Measurements from ENCODE around the gene AP1B1.
"Not testable (repeated sequence)": the region's sequence is repeated elsewhere in the genome, so short reads cannot be mapped to it uniquely, and the experiment has no call there.

Gene AP1B1

DNA sequence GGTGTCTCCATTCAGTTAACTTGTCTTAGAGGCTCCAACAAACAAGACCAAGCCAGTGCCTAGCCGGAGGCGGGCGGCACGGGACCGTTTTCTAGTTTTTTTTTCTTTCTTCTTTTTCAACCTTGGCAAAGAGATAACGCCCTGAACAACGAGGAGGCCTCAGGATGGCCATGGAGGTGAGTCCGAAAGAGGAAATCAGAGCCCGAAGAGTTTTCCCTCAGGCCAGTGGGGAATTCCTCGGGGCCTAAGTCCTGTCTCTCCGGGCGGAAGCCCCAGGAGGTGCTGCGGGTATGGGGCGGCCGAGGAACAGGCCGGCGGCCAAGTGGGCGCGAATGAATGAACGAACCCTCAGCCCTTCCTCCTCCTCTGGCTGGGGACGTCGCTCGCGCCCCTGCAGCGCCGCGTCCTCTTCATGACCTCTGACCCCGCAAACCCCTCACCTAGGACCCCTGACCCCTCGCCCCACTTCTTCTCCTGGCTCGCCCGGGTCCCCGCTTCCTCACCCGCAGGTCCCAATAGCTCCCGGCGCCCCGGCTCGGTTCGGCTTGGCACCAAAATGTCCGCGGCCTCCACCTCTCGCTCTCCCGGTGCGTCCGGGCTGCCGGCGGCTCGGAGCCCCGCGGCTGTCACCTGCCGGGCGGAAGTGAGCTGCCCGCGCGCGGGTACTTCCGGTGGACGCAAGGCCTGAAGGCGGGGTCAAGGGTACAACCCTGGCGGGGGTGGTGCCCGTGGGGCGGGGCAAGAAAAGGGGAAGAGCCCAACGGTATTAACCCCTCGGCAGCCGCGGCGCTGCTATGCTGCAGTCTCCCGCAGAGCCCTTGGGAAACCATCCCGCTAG is at the start of gene AP1B1:
AP1B1 (minus strand) TSS at position 650 of the 838 bp plus-strand sequence. CDS start 21,327 bp downstream, outside the sequence.
- peak; percentile 93 for DNase-seq (ENCODE audit: low spot score)

DNA sequence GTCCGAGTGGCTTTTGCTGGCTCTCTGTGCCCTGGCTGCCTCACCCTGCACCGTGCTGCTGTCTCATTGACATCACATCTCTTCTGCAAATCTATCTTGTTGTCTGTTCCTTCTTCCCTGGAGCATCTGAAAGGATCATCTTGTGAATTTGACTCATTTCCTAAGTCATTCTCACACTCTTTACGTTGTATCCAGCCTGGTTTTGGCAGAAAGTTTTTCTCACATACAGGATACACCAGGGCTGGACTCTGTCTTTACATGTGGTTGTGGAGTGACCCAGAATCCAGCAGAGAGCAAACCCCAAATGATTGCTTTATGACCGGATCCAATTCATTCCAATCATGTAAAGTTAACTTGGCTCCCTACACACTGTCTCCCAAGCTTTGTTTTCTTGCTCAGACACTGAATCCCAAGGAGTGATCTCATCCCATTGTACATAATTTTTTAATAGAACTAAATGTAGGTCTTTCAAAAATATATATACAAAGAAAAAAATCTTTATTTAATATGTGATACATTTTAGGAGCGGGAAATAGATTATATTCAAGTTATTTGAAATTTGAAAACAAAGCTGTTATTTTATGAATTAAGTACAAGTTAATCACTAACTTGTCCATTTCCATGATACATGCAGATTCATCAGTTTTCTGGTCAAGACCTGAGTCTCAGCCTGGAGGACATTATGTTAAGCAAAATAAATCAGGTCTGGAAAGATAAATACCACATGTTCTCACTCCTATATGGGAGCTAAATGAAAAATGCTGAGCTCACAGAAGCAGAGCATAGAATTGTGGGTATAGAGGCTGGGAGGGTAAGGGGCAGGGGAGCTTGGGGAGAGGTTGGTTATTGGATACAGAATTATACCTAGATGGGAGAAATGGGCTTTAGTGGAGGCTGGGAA is 47.1 kb upstream of the AP1B1 start:
- no peak for DNase-seq (ENCODE audit: low spot score)

DNA sequence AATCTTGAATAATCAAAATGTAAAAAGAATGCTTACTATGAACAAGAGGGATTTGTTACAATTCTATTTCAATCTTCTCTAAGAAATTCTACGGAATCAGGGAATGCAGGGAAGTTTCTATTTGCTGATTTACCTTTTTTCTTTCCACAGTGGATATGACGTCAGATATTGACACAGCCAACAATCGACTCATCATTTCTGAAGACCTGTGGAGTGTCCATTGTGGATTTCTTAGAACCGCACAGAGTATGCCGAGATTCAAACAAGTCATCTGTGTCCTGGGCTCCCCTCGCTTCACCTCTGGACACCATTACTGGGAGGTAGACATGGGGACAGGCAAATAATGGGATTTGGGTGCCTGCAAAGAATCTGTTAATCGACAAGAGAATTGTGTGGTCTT is 45.9 kb upstream of the AP1B1 start:
- DNase-seq (ENCODE audit: low spot score), result no peak

DNA sequence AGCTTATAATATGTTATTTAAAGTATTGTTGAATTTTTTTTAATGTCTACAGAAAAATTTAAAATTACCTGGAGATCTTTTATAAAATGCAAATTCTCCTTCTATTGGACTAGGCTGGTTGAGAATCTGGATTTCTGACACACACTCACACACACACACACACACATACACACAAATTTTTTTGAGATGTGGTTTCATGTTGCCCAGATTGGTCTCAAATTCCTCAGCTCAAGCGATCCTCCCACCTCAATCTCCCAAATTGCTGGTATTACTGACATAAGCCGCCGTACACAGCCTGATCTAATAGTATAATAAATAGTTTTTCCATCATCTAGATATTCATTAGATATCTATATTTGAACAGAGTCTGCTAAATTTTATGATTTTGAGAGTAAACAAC is 45.5 kb upstream of the AP1B1 start:
- DNase-seq (ENCODE audit: low spot score), result no peak

DNA sequence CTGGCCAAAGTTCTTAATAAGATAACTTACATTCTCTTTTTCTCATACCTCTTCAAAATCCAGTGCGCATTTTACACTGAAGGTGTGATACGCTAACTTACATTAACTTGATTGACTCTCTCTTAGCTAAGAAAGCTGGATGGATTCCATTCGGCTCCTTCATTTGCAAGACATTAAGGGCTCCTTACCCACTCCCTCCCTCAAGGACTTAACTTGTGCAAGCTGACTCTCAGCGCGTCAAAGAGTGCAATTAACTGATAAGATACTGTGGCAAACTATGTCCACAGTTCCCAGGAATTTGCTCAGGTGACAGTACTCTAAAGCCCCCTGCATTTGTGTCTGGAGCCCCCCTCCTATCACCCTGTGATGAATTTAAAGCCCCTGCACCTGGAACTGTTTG is 43.6 kb upstream of the AP1B1 start:
- no peak for DNase-seq (ENCODE audit: low spot score)

DNA sequence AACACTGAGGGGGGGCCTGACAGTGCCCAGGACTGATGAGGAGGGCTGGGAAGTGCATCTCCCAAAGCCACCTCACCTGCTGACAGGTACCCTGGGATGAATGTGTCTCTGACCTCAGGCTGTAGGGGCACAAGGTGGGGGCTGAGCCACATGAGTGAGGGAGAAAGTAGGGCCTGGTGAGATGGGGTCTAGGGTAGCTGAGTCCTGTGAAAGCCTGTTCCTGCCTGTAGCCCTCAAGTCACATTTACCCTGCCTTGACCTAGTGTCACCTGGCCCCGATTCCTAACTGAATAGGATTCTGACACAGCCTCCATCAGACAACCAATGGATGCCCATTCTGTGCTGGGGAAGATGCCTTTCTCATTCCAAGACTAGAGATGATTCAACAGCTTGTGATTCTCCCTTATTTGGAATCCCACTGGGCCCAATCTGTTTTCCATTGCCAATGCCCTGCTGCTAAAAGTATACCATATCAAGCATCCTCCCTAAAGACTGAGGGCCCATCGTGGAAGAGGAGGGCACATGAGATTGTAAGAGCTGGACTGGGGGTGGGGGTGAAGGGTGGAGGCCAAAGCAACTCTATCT is 38.9 kb upstream of the AP1B1 start:
- no peak for DNase-seq (ENCODE audit: low spot score)

DNA sequence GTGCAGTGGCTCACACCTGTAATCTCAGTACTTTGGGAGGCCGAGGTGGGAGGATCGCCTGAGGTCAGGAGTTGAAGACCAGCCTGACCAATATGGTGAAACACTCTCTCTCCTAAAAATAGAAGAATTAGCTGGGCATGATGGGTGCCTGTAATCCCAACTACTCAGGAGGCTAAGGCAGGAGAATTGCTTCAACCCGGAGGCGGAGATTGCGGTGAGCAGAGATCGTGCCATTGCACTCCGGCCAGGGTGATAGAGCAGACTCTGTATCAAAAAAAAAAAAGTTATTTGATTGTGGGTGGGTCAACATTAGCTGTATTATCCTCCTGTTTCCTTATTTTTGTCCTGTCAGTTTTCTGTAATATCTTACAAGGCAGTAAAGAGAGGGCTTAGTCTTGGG is 38.1 kb upstream of the AP1B1 start:
- DNase-seq (ENCODE audit: low spot score), result no peak

DNA sequence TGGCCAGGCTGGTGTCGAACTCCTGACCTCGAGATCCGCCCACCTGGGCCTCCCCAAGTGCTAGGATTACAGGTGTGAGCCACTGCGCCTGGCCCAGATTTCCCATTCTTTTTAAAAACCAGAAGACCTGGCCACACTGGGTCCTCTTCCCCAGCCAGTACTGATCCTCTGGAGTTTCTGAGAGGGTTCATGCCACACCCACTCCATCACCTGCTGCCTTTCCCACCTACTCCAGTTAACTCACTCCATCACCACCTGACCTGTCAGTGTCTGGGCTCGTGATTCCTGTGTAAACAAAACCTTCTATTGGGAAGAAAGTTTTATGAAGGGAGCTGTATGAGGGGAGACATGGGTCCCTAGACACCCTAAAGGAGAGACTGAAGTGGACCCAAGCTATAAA is 30.3 kb upstream of the AP1B1 start:
- not testable (repeated sequence) for DNase-seq (ENCODE audit: low spot score)

DNA sequence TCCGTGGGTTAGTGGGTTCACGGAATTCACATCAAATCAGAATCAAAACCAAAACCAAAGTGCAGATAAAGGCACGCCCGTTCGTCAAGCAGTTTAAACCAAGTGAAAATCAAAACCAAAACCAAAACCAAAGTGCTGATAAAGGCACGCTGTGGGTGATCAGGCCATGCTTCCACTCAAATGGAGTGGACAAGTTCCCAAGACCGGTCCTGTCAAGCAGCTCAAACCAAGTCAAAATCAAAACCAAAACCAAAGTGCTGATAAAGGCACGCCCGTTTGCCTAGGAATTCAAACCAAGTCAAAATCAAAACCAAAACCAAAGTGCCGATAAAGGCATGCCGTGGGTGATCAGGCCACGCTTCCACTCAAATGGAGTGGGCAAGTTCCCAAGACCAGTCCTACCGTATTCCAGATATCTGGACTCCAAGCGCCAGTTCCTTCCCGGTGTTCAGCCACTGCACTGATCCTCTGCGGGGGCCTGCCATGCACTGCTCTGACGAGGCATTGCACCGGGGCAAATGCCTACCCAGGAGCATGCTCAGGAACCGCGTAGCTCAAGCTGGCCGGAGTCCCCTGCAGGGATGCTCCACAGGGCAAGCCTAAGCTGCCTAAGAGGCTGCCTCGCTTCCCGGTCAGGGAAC is 26.7 kb upstream of the AP1B1 start:
- DNase-seq (ENCODE audit: low spot score), result peak; percentile 74

DNA sequence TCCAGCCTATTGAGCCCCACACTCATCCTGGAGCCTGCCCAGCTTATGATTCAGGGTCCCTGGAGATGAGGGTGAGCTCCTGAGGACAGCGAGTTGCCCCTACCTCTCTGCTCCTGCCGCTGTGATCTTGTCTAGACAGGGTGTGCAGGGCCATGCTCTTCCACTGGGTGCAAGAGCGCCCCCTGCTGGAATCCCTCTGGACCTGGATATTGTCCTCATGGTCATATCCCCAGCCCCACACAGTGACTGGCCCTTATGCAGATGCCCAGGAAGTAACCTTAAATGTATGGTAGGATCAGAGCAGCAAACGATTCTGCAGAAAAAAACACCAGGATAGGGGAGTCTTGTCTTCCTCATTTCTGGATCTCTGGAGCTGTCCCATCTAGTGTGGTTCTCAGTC is 24.4 kb upstream of the AP1B1 start:
- DNase-seq (ENCODE audit: low spot score), result peak; percentile 3

DNA sequence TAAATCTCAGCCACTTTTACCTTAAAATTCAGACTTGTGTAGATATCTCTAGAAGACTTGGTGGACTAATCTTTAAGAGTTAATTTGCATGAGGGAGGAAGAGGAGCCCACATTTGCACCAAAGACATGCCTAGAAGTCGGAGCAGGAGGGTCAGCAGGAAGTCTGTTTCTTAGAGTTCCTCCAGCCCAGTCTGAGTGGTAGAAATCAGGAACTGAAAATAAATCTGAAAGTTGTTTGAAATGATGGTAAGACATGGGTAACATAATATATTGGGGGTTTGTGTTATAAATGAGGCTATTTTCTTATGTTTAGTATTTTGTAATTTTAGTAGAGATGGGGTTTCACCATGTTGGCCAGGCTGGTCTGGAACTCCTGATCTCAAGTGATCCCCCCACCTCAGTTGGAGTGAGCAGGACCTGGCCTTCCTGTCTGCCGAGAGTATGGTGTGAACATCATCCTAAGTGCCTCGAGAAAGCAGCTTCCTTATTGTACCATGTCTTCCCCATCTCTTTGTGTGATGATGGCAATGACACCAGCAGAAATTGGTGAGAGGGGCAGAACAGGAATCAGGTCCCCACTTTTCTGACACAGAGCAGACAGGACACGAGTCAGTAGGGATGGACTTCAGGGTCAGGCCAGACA is 23.3 kb upstream of the AP1B1 start:
- DNase-seq (ENCODE audit: low spot score), result not testable (repeated sequence)

DNA sequence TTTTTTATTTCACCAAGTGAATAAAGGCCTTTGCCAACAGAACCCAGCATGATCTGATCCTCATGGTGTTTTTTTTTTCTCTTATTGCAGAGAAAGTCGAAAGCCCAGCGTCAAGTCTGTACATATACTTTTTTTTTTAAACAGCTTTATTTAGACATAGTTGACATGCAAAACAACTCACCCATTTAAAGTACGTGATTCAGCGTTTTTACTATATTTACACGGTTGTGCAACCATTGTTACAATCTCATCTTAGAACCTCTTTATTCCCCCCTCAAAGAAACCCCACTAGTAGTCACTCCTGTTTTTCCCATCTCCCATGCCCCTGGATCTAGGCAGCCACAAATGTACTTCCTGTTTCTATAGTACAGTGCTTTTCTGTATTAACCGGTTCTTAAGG is 20.6 kb upstream of the AP1B1 start:
- DNase-seq (ENCODE audit: low spot score), result no peak

DNA sequence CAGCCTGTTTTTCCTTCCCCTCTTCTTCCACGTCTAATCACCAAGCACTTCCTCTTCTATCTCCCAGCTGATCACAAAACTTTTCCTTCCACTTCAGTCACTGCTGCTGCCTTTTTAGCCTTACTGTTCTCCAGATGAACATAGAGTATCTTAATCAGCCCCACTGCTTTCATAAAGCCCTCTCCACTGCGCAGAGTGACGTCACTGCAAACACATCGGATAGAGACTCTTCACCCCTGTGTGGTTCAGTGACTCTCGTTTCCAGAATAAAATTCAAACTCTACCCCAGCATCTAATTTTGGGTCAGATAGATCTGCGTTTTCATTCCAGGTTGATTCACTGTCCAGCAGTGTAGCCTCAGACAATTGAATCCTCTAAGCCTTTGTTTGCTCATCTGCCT is 13.2 kb upstream of the AP1B1 start:
- DNase-seq (ENCODE audit: low spot score), result not testable (repeated sequence)

DNA sequence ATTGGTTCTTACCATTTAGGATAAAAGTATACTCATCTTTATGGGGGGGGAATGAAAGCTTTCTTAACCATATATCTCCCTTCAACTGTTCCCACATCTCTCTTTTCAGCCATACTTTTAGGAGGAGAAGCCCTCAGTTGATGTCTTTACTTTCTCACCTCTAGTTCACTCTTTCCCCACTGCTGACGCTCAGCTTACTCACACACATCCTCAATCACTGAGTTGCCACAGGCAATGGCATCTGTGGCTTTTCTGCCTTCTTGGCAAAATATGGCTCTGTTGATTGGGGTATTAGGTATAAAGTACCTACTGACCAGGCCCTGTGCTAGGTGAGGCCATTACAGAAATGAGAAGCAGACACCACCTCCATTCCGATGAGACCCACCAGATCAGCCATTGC is 12.2 kb upstream of the AP1B1 start:
- DNase-seq (ENCODE audit: low spot score), result no peak

DNA sequence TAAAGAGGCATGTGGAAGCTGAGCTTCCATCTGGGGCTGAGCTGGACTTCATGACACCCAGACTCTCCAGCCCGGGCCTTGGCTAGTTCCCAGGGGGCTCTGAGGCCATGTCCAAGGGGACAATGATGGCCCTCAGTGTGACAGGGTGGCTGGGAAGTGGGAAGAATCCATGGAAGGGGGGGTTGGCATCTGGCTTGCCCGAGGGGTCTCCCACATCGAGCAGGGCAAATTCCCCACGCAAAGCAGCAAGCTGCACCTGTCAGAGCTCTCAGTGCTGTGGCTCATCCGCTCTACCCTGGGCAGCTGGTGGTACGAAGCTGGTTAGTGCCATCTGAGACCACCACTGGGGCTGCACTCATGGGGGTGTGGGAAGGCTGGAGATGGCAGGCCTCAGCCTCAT is 9.4 kb upstream of the AP1B1 start:
- DNase-seq (ENCODE audit: low spot score), result no peak

DNA sequence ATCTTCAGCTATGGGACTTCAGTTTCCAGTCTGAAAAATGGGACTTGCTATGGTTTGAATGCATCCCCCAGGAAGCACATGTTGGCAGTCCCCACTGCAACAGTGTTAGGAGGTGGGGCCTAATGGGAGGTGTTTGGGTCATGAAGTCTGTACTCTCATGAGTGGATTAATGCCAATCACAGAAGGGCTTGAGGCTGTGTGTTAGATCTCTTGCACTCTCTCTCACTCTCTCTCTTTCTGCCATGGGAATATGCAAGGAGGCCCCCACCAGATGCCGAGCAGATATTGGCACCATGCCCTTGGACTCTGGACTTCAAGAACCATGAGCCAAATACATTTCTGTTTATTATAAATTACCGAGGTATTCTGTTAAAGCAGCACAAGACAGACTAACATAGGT is 7.8 kb upstream of the AP1B1 start:
- no peak for DNase-seq (ENCODE audit: low spot score)

DNA sequence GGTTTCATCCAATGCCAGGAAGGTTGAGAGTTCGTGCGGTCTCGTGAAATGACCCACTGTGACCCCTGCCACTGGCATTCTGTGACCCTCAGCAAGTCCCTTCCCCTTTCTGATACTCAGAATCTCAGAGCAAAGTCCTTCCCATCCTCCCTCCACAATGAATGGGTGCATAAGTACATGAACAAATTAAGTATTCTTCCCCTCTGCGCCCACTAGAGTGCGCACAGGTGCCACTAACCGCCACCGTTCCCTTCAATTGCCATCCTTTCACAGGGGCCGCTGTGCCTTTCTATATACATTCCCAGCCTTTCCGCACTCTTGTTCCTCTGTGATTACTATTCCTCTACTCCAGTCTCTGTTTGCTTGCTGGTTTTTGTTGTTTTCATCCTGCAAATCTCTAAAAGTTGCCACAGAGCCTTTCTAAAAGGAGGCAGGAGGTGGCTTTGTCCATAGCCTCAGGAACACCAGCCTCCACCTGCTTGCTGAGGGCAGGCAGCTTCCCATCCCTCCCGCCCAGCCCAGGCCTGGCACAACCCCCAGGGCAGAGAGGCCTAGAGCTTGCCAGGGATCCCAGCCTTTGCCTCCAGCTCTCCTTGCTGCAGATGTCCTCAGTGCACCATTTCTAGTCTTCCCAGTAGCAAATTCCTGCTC is 6.7 kb upstream of the AP1B1 start:
- DNase-seq (ENCODE audit: low spot score), result peak; percentile 71

DNA sequence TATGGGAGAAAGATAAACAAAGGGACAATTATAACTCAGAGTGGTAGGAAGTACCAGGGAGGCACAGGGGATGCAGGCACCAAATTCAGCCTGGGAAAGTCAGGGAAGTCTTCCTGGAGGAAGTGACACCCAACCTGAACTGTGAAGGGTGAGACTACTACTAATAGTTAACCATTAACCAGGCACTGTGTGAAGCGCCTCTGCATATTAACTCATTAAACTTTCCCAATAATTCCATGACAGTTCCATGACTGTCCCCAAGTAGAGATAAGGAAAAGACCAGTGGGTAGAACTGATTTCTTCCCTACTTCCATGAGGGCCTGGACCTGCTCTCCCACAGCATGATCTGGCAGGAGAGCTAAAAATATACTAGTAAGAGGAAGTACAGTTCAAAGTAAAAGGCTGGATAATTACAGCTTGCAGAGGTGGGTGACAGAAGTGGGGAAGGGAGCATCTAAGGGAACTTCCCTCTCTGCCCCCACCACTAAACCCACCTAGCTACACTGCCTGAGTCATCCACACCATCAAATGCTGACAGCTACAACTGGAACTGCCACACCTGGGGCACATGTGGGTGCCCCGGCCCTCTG is 4.7 kb upstream of the AP1B1 start:
- DNase-seq (ENCODE audit: low spot score), result no peak

DNA sequence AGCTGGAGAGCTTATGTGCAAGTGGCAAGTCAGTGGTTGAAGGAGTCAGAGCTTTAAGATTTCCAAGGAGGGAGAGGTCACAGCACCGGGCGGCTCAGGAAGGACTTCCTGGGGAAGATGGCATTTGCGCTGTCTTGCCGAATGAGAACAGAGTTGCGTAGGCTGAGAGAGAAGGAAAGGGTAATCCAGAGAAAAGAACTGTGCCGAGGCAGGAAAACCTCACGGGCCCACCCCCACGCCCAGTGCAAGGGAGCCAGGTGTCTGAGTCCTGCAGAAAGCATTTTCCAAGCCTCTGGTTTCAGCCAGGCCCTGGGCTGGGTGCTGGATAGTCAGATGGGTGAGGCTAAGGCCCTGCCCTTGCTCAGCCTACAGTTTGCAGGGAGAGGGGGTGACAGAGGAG is 3.2 kb upstream of the AP1B1 start:
- DNase-seq (ENCODE audit: low spot score), result no peak

DNA sequence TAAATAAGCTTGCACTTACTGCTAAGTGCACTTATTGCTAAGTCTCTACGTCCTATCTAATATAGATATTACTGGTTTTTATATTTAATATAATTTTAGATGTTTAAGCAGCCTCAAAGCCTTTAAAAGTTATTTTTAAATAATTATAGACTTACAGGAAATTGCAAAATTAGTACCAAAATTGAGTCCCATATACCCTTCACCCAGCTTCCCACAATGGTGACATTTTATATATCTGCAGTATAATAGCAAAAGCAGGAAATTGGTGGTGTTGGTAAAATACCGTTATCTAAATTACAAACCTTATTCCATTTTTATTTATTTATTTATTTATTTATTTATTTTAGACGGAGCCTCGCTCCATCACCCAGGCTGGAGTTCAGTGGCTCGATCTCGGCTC is 1.9 kb upstream of the AP1B1 start:
- DNase-seq (ENCODE audit: low spot score), result no peak

DNA sequence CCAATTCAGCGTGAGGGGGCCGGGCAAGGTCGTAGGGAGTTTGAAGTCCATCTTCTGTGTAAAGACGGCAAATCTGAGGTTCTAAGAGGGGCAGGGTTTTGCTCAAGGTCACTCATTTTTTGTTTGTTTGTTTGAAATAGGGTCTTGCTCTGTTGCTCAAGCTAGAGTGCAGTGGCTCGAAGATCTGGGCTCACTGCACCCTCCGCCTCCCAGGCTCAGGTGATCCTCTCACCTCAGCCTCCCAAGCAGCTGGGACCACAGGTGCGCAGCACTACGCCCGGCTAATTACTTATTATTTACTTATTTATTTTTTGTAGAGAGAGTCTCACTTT is 355 bp upstream of the AP1B1 start:
- no peak for DNase-seq (ENCODE audit: low spot score)
